Endothelial cell of hepatic sinusoid (primary cell): ENCODE data around the gene PLCB4.
"Not testable (repeated sequence)": the region's sequence is repeated elsewhere in the genome, so short reads cannot be mapped to it uniquely, and the experiment has no call there.

Source experiments
- in situ Hi-C: cut with HindIII; loops from 2 replicates; pipeline ENCODE4 v1.10.0; 2017; ENCODE audit warnings: low sequenced_read_pairs

The PLCB4 gene

DNA sequence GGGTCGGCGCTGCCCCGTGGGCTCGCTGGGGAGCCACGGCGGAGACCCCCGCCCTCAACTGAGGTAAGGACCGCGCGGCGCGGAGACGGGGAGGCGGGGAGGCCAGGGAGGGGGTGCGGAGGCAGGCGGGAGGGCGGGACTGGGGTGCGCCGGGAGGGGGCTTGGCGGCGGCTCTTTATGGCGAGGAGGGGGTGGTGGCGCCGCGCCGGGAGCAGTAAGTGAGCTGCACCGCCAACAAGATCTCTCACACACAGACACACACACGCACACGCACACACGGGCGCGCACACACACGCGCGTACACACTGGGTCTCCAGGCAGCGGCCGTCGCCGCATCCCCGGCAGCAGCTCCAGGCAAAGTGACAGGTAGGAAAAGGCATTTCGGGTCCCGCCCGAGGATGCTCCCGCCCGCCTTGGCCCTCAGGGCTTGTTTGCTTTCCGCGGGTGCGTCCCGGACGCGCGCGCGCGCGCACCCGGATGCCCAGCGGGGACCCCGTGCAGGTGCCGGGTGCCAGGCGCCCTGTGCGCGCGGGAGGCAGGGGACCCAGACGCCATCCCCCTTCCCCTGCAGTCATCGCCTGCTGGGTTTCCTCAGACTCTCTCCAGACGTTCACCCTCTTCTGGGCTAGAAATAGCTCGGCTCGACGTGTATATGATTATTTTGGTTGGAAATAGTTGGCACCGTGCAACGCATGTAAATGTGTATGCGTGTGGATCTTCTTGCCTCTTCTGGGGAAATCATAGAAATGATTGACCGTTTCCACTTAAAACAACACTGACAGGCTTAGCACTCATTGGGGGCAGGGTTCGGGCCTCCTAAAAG lies at the start of gene PLCB4:
Gene PLCB4, plus strand, starts transcription at position 247 of the 823 bp plus-strand sequence. CDS start 238,728 bp downstream, outside the sequence.
- in situ Hi-C loops = no loop called here

DNA sequence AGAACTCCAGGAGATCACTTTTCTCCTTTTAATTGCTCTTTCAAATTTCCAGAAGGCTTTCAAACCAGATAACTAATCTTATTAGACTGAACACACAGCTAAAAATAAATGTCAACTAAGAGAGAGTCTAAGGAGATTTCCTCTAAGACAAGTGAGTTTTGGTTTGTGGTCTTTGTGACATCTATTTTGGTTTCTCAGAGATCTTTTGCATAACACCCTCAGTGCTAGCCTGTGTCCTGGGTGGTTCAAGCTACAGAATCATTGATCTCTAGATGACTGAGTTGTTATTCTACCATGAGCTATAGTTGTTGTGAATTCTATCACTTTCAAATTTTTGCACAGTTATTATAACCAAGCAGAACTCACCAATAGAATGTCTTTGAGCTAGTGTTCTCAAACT lies 49.1 kb upstream of the PLCB4 start:
- in situ Hi-C loops = no loop called here

- in situ Hi-C loops = no loop called here
These were observed 47.7 kb upstream of the PLCB4 start for GRCh38 chr20:9021216-9021615.

- in situ Hi-C loops = no loop called here
These were observed 47.2 kb upstream of the PLCB4 start for GRCh38 chr20:9021699-9022098.

DNA sequence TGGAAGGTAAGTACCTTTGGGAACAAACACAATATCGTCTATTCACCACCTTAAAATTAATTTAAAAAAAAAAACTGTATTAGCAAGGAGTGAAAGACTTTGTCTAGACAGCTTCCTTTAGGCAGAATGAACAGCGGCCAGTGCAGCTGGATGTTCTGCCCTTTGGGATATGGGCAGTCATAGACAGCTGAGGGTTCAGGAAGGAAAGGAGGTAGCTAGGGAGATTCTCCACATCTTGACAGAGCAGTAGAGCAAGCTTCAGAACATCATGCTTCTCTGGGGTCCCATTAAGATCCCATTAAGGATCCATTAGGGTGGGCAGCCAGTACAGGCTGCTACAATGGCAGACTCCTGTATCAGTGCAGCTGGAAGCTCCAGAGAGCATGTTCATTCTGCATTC lies 46.5 kb upstream of the PLCB4 start:
- in situ Hi-C loops = no loop called here

- in situ Hi-C loops = no loop called here
These were observed 44.3 kb upstream of the PLCB4 start for GRCh38 chr20:9024606-9025005.

DNA sequence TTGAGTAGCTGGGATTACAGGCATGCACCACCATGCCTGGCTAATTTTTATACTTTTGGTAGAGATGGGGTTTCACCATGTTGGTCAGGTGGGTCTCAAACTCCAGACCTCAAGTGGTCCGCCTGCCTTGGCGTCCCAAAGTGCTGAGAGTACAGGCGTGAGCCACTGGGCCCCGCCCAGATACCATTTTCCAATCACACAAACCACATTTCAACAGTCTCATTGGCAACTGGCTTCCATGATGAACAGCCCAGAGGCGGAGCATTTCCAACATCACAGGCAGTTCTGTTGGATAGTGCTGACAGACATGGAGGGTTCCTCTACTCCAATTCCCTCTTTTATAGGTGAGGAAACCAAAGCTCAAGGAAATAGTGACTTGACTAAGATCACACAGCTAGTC lies 43.9 kb upstream of the PLCB4 start:
- in situ Hi-C loops = no loop called here

- in situ Hi-C loops = no loop called here
These were observed 43.2 kb upstream of the PLCB4 start for GRCh38 chr20:9025643-9026042.

GRCh38 chr20:9027626-9028025 lies 41.3 kb upstream of the PLCB4 start:
- in situ Hi-C loops = no loop called here

GRCh38 chr20:9028419-9028818 lies 40.5 kb upstream of the PLCB4 start:
- in situ Hi-C loops = no loop called here

DNA sequence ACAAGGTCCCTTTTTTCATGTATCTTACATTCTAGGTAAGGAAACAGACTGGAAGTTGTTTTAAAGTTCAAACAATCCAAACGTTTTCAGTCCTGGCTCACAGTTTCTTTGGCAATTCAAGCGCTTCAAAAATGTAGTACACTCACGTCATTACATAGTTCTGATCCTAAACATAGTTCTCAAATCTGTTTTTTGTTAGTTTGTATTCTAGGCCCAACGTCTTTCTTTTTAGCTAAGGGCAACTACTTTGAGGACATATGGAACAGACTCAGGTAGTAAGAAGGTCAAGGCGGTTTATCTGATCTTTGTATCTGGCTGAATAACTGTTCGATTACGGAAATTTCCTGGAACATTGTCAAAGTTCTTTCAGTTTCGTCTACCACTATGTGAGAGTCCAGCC lies 36.9 kb upstream of the PLCB4 start:
- in situ Hi-C loops = no loop called here

- in situ Hi-C loops = no loop called here
These were observed 36.1 kb upstream of the PLCB4 start for GRCh38 chr20:9032758-9033157.

DNA sequence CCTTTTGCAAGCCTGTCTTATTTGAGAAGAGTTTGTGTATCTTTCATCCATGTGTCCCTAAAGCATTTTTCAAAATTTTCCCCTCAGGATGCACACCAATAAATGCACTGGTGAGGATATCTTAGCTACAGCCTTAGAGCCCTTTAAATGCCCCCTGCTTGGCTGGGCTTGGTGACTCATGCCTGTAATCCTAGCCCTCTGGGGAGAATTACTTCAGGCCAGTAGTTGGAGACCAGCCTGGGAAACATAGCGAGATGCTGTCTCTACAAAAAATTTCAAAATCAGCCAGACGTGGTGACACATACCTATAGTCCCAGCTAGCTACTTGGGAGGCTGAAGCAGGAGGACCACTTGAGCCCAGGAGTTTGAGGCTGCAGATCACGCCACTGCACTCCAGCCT lies 33.8 kb upstream of the PLCB4 start:
- in situ Hi-C loops = no loop called here

DNA sequence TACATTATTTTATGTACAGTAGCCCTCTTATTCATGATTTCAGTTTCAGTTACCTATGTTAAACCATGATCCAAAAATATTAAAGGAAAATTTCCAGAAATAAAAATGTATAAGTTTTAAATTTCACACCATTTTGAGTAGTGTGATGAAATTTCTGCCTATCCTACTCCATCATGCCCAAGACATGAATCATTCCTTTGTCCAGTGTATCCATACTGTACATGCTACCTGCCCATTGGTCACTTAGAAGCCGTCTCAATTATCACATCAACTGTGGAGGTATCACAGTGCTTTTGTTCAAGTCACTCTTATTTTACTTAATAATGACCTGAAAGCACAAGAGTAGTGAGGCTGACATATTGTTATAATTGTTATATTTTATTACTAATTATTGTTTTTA lies 32.3 kb upstream of the PLCB4 start:
- in situ Hi-C loops = no loop called here

DNA sequence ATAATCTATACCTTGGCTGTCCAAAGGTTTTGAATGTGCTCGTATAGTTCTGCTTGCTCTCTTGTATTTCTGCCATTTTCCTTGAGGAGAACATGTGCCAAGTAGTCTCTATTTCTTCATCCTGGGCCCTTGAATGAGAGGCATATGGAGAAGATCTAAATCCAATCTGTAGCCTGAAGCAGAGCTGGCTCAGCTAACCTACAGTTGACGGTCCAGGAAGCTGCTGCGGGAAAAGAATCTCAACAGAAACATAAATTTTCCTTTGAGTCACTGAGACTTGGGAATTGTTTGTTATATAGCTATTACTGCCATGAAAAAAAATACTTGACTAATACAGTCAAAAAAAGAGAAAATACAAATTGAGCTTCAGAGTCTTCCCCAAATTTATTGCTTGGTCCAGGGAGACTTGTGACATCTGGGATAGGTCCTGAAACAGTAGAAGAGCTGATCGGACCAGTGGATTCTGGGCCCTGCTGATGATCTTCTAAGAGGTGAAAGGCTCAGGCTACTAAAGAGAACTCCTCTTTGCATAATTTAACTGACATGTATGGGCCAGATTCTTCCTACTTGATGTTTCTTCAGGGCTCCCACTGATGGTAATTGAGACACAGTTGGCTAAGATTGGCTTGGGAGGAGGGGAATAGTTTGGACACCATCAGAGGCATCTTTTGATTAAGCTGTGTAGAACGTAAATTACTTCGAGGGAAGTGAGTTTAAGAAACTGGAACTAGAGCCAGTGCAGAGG lies 29.9 kb upstream of the PLCB4 start:
- in situ Hi-C loops = no loop called here

- in situ Hi-C loops = no loop called here
These were observed 27.9 kb upstream of the PLCB4 start for GRCh38 chr20:9040863-9041524.

DNA sequence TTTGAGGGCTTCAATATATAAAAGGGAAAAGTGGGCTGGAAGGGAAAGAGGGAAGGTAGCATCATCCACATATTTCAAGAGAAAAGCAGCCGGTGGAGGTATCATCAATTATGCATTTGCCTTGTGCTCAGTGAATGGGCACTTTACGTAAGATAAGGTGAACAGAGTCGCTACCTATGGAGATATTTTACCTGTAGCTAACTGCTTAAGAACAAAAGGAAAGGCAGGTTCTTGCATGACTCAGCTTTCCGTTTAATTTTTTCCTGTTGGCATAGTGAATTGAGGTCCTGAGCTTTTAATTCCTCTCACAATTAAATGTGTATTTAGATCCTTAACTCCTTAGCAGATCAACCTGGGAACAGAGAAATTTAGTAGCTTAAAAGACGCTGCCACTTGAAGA lies 25.5 kb upstream of the PLCB4 start:
- in situ Hi-C loops = no loop called here

GRCh38 chr20:9047928-9048327 lies 21.0 kb upstream of the PLCB4 start:
- in situ Hi-C loops = not testable (repeated sequence)

DNA sequence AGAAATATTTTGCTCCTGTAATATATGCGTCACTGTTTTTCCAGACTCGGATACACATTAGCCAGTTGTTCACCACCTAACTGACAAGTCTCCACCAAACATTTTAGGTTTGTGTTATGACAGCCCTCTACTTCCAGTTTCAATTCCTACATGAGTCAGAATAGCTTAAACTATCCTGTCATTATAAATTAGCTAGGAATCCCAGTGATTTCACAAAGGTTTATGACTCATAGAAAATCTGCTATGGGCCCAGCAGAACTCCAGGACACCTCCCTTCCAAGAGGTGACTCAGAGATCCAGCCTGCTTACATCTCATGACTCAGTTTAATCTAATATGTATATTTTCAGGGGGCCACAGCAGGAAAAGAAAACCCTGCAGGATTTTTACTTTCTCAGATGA lies 17.4 kb upstream of the PLCB4 start:
- in situ Hi-C loops = no loop called here

GRCh38 chr20:9052136-9052535 lies 16.8 kb upstream of the PLCB4 start:
- in situ Hi-C loops = no loop called here

DNA sequence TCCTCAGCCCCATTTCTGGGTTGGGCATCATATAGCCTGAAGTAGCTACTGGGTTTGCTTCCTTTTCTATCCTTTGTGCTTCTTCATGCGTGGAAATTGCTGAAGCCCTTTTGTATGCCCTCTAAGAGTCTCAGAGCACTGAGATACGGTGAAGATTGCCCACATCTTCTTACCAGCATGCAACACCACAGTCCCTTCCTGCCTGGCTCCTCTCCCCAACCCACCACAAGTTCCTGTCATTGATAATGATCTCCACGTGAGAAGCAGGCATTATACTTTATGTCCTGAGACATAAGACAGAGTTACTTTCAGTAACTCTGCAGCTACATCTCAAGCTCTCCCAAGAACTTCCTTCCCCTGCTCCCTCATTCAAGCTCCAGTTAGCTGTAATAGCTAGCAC lies 15.8 kb upstream of the PLCB4 start:
- in situ Hi-C loops = no loop called here

DNA sequence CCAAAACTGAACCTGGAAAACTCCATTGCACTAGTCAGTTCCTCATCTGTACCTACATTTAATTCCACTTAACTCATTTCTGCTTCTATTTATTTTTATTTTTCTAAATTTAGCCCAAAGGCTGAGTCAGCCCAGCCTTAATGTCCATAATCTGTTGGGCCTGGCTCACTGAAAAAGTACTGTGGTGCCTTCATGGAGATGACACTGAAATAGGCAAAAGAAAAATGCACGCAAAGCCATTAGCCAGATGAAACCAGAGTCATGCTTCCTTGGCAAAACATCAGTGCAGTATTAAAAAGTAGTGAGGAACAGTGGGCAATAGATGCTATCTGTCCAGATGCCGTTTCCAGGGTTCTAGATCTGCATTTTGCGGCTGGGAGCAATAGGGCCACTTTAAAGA lies 14.7 kb upstream of the PLCB4 start:
- in situ Hi-C loops = no loop called here
